ENCODE measurements around the gene DNER.

Gene DNER

DNA sequence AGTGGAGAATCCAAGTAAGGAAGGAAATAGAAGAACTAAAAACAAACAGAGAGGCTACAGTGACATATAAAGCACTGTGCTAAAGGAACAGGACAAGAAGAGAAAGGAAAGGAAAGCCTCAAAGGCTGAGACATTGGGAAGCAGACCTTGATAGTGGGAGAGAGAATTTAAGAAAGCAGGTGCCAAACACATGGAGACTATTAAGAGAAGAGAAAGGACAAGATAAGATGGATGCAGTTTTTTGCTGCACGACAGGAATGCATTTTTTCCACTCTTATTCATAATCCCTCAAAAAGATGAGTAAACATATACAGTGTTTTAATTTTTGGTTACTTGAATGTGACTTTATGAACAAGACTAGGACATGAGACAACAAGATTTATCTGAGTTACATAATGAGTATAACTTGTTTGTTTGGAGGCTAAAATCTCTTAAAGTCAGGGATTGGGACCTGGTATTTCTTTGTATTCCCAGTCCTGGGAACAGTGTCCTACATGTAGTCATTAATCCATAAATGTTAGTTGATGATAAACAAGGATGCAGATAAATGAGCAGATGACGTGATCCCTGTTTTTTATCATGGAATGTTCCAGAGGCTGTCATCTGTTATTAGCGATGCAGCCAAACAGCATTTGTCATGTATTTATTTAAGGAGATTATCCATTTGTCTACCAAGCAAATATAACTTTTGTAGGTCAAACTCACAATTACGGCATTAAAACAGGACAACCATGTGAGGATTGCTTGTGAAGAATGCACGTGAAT is 141.7 kb downstream of the DNER start:
- in situ Hi-C loops (cut with MboI; ENCODE audit: low sequenced_read_pairs): no loop called here

DNA sequence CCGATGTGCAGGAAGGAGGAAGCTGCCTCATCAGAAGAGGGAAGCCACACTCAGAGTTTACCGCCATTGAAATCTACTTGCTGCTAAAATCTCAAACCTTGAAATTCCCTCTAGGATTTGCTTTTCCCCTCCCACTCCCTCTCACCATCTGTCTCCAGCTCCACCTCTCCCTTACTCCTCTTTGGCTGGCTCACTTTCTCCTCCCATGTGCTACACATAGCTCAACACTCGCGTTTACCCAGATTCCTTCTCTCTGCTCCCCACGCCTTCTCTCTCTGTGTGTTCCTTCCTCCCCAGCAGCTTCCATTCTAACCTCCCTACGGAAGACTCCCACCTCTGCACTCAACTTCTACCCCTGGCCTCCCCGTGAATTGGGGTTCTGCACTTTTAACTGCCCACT is 143.1 kb downstream of the DNER start:
- in situ Hi-C loops (cut with MboI; ENCODE audit: low sequenced_read_pairs): no loop called here

DNA sequence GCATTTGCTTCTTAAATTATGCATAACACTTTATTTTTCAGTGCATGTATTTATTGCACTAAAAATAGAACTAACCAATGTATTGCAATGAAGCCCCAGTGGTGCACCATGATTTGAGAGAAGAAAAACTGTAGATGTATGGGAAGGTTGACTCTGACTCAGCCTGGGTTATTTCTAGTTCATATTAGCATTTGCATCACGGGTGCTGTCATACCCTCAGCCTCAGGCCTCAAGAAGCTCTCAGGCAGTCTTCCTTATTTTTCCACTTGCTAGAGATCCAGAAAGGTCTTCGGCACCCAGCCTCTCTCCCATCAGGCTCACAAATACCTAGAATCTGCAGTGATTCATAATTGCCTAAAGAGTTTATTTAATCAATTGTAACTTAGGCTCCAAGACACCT is 148.0 kb downstream of the DNER start:
- in situ Hi-C loops (cut with MboI; ENCODE audit: low sequenced_read_pairs): no loop called here

DNA sequence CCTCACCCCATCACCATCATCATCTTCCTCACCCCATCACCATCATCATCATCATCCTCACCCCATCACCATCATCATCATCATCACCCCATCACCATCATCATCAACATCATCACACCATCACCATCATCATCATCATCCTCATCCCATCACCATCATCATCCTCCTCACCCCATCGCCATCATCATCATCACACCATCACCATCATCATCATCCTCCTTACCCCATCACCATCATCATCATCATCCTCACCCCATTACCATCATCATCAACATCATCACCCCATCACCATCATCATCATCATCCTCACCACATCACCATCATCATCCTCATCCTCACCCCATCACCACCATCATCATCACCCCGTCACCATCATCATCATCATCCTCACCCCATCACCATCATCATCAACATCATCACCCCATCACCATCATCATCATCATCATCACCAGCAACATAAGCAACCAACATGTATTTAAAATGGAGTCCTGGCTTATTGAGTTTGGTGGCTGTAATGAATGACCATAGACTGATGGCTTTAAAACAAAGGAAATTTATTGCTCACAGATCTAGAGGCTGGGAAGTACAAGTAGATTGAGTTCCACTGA is 150.0 kb downstream of the DNER start:
- in situ Hi-C loops (cut with MboI; ENCODE audit: low sequenced_read_pairs): no loop called here

DNA sequence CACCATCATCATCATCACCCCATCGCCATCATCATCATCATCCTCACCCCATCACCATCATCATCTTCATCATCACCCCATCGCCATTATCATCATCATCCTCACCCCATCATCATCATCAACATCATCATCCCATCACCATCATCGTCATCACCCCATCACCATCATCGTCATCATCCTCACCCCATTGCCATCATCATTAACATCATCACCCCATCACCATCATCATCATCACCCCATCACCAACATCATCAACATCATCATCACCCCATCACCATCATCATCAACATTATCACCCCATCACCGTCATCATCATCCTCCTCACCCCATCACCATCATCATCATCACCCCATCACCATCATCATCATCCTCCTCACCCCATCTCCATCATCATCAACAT is 151.0 kb downstream of the DNER start:
- in situ Hi-C loops (cut with MboI; ENCODE audit: low sequenced_read_pairs): no loop called here

DNA sequence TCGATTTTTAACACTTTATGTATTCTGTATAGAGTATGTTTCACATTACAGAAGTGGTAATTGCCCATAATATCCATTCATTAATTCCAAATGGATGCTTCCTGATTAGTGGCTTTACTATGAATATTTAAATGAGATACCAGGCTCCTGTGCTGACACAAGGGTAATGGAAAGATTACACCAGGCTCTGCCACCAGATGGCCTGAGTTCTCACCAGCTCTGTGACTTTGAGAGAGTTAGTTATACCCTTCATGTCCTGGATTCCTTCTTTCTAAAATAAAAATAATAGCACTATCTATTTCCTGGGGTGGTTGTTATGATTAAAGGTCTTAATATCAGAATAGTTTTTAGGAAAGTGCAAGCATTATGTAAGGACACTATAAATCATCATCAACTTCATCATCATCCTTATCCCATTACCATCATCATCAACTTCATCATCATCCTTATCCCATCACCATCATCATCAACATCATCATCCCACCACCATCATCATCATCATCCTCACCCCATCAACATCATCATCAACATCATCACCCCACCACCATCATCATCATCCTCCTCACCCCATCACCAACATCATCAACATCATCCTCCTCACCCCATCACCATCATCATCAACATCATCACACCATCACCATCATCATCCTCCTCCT is 151.8 kb downstream of the DNER start:
- in situ Hi-C loops (cut with MboI; ENCODE audit: low sequenced_read_pairs): no loop called here

DNA sequence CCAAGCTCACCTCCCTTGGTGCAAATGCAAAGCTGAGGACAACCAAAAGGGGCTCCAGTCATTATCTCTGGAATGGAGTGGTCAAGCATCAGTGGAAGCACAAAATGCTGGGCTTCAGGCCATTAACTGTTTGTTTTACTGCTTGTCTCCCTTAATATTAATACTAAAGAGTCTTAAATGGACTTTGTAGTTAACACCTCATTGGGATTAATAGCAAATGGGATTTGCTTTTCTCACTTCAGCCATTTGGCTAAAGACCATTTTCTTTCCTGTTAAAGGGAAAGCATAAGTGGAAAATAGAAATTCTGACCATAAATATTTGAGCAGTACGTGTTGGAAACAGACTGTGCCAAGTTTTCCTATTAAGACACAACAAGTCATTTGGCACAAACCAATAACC is 154.4 kb downstream of the DNER start:
- in situ Hi-C loops (cut with MboI; ENCODE audit: low sequenced_read_pairs): no loop called here

DNA sequence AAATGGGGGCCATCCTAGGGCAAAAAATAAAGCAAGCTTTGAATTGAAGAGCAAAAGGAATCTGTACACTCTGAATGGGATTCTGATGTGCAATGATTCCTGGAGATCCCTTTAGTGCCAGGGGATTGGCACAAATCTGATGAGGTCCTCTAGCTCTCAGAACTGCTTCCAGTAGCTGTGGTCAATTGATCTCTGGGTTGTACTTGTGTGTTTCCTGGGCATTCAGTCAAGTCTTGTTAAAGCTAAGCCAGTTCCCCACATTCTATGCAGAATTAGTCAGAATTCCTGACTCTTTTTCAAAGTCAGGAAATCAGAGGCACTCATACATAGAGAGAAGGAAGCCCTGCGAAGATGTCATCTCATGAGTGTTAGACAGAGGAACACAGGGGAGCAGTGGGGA is 161.3 kb downstream of the DNER start:
- in situ Hi-C loops (cut with MboI; ENCODE audit: low sequenced_read_pairs): no loop called here

DNA sequence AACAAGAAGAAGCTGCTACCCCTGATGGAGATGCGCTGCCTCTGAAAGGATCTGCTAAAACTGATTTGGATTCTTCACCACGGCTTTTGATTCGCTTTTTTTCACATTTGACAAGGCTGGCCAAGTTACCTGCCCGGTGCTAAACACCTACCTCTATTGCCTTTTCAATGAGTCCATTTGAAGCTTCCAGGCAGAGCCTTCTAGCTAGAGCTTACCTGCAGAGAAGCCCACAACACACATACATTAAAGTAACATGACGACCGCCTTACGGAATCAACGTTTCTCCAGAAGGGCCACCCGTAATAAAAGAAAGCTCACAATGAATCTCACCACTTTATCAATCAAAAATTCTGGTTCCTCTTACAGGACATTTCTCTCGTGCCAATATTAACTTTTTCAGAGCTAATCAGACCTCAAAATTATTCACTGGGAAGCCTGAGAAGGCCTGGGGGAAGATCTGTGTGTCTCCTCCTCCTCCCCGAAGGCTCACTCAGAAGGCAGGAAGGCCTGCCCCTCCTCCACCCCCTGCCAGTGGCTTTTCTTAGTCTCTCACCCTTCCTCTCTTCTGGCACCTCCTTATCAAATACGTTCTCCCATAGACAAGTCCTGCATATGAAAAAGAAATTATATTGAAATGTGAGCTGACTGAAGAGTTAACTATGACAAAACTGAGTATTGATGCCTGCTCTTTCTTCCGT is 171.0 kb downstream of the DNER start:
- in situ Hi-C loops (cut with MboI; ENCODE audit: low sequenced_read_pairs): no loop called here

DNA sequence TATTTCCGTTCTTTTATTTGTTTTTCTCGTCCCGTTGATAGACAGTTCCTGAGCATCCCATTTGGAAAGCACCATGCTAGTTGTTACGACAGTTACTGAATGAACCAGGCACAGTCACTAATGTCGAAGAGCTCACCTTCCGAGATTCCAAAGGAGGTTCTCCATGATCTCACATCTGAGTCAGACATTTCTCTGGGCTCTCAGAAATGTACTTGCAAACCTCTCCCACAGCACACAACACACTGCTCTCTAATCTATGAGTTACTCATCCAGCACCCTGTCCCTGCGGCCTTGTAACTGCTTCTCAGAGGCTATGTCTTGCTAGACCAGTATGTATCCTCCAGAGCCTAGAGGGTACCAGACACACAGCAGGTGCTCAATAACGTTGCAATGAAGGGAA is 174.7 kb downstream of the DNER start:
- in situ Hi-C loops (cut with MboI; ENCODE audit: low sequenced_read_pairs): no loop called here

DNA sequence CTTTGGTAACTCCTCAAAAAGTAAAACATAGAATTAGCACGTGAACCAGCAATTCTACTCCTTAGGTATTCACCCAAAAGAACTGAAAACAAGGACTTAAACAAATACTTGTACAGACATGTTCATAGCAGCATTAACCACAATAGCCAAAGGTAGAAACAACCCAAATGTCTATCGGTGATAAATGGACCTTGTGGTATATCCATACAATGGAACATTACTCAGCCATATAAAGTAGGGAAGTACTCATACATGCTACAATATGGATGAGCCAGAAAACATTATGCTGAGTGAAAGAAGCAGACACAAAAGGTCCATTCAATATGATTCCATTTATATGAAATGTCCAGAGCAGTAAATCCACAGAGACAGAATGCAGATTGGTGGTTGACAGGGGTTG is 182.8 kb downstream of the DNER start:
- in situ Hi-C loops (cut with MboI; ENCODE audit: low sequenced_read_pairs): no loop called here

DNA sequence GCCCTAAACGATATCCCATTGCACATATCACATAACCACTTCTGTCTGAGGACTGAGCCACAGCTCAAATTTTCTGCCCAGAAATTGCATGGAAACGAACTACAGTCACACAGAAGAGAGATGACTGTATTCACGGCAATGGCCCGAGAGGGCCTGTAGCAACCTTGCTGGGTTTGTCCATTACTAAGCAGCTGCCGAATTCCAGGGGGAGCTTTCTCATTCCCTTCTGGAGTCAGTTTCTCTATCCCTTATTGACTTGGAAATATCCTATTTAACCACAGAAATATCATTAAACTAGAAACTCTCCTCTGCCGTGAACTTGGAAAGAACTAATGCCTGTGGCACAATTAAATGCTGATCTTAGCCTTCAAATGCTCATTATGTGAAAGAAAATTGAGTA is 183.9 kb downstream of the DNER start:
- in situ Hi-C loops (cut with MboI; ENCODE audit: low sequenced_read_pairs): no loop called here

DNA sequence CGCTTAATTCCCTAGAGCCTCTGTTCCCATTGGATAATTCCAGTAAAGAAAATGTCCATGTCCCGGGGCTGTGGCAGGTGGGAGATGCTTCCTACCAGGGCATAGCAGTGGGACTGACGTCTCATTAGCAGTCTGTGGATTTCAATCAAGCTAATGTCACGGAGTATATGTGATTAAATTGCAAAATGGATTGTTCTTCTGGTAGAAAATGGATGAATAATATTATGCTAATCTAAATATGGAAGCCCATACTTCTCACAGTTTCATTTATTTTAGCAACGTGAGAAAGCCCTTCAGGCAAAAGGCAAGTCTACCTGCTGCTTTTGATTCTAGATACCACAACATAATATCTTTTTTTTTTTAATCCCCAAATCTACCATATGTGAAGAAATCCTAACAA is 185.5 kb downstream of the DNER start:
- in situ Hi-C loops (cut with MboI; ENCODE audit: low sequenced_read_pairs): no loop called here

DNA sequence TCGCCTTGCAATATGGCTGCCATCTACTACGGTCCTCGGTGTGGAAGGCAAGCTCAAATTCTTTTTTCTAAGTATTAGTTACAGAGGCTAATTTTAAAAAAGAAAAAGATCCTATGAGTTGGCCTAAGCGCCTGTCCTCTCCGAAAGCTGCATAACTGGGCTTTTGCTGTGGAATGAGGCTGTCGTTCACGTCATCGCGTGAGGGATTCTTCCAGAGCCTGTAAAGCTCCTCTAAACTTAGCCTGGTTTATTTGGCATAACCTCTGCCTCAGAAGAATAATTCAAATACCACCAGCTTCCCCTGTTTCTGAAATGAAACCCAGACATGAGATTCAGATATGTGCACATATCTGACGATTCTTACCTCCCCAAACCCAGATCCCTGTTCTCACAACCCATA is 187.4 kb downstream of the DNER start:
- in situ Hi-C loops (cut with MboI; ENCODE audit: low sequenced_read_pairs): no loop called here

DNA sequence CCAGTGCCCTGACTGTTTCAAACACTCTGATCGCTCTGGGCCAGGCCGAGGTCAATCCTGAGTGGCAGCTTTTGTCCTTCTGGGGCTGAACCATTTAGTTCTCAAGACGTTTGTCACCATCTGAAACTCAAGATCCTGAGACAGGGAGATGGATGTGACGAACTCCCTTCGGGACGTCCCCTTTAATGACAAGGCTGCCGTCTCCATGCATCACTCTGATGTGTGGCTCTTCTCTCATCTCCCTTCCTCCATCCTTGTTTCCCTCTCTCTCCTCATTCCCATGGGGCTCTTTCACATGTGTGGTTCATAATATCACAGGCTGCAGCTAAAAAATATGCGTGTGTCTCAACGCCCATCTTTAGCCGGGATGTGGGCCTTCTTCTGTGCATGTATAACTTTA is 189.6 kb downstream of the DNER start:
- in situ Hi-C loops (cut with MboI; ENCODE audit: low sequenced_read_pairs): no loop called here

DNA sequence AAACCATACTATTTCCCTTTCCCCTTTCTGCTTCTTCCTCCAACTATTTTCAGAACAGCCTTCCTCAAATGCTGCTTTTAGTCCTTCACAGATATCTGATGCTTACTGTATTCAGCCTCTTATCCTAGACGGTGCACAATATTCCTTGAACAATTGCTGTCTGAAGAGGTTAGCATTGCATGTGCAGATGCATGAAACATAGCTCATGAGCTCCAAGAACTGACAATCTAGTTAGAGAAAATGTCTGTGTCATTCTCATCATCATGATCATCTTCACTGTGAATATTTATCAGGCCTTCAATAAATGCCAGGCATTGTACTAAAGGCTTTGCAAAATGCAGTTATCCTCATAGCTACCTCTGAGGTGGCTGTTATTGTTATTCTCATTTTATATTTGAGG is 190.7 kb downstream of the DNER start:
- in situ Hi-C loops (cut with MboI; ENCODE audit: low sequenced_read_pairs): no loop called here

DNA sequence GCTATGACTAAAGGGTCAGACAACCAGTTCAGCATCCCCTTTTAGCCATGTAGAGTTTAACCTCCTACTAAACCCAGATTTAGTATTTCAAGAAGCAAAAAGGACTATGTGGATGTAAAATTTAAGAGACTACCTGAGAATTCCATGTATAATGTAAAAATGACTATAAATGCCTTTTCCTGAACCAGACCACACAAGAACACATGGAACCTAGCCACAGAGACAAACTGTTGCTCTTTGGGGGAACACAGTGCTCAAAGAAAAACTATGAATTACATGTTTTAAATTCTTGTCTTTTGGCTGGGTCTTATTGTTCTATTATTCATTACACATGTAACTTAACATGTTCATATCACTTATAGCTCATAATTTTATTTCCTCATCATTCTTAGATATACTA is 192.8 kb downstream of the DNER start:
- in situ Hi-C loops (cut with MboI; ENCODE audit: low sequenced_read_pairs): no loop called here

DNA sequence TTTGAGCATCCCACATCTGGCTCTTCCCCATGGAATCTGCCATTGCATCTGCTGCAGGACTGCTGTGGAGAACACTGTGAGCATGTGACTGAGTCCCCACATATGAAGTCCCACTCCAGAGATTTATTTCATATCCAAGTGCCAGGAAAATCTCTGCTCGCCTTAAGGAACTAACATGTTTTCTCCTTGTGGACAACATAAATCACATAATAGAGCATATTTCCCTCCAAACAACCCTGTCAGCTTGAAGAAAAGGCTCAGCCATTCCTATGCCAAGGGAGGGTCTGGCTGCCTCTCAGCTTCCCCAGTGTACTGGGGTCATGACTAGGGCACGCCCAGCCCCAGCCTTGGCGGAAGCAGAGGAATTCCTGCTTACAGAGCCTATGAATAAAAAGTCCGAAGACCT is 193.7 kb downstream of the DNER start:
- in situ Hi-C loops (cut with MboI; ENCODE audit: low sequenced_read_pairs): no loop called here

DNA sequence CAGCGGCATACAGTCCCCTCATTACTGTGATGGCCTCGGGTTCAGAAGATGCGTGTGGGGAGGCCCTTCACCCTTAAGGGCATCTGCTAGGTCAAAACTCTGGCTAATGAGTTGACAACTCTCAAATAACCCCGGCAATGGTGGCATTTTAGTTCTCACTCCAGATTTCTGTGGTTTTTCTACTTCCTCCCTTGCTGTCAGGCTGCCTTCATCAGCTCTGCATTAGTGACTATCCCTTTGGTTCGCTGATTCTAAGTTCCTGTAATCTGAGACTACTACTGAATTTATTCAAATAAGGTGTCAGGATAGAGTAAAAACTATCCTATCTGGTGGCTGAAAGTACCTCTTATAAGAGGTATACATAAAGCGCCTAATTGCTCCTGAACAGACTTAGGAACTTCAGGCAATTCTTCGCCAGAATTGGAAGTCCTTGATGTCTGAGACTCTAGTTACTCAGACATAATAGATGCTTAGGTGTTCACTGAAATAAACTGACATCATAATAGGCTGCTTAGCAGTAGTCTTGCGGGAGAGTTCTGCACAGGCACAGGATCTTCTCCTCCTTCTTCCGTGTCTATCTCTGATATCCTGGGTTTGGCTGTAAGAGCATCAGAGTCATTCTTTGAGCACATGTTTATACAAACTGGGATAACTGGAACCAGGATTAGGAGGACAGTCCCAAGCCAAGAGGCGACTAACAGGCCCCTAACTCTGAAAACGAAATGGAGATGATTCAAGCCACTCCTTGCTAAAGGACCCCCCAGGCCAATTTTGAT is 194.5 kb downstream of the DNER start:
- in situ Hi-C loops (cut with MboI; ENCODE audit: low sequenced_read_pairs): no loop called here

DNA sequence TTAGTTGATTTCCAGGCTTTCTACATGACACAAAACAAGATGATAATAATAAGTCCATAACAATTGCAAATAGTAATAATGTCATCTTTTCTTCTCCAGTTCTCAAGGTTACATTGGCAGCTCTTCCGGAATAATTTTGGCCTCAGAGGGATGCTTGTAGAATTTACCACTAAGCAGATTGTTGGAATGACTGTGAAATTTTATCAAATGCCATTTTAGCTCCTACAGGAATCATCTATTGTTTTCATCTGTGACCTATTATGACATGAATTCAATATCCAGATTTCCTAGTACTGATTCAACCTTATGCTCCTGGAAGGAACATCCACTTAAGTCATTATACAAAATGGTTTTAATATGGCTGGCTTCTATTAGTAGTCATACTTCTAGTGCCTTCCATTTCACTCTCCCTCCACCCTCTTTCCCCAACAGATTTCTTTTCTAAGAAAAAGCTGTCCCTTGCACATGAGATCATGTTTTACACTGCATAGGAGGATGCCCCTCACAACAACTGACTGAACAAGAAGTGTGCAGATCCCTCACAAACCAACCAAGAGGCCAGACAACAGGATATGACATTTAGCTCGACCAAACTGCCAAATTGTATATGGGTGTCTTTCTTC is 200.0 kb downstream of the DNER start:
- in situ Hi-C loops (cut with MboI; ENCODE audit: low sequenced_read_pairs): no loop called here

DNA sequence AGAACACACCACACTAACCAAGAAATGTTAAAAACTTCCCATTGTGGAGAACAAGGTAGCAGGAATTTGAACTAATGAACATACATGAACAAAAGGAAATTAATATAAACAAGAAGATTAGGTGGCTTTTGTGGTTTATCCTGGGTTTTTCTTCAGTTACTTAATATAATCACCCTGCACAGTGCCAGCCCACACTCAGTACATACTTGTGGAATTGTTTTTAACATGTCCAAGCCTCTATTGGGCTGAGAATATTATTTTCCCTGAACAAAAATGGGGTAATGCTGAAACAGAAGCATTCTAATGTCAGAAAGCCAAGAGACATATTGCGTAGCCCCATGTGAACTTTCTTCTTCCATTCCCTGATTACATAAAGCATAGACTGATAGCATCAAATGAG is 202.8 kb downstream of the DNER start:
- in situ Hi-C loops (cut with MboI; ENCODE audit: low sequenced_read_pairs): no loop called here

All from hTERT RPE-1 (cell line).